ENCODE measurements around the gene C13orf46. TPM values are rescaled to one million over a fixed set of nuclear protein-coding genes. Genes with fewer than 3 reads are reported as not detected.

Gene C13orf46
- total and polyA plus RNA-seq, 2 of the 8 experiments (the other 6 are each of a cell fraction or from before 2014, with no cell fraction given), result 0.23 to 0.28 TPM

DNA sequence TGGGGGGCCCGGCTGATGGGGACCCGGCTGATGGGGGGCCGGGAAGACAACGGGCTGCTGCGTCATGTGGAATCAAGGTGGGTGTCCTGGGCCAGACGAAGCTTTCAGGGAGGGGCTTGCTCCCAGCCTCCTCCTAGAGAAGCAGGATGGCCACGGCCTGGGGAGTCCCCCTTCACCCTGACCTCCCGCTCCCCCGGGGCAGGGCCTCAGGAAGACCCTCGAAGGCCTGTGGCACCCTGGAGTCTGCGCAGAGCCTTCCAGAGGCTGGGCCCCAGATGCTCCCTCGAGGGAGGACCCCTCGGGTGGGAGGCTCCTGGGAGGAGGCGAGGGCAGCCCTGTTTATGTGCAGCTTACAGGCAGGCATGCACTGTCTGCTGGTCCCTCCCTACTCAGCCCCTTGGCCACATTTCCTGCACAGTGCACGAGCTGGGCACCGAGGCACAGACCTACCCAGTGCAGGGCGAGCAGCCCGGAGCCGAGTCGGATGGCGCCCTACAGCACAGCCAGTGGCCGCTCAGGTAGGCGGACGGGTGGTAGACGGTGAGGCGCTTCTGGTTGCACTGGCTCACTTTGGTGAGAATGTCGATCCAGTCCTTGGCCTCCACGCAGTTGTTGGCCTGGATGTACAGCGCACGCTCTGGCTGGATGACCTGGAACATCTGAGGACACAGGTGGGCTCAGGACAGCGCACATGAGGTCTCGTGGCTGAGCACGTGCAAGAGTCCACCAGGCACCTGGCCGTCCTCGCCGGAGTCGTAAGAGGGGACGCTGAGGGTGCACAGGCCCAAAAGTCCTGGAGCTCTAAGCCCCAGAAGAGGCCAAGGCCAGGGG, 22.4 kb upstream of the C13orf46 start (continued):
- TF ChIP-seq, protein P1, sequence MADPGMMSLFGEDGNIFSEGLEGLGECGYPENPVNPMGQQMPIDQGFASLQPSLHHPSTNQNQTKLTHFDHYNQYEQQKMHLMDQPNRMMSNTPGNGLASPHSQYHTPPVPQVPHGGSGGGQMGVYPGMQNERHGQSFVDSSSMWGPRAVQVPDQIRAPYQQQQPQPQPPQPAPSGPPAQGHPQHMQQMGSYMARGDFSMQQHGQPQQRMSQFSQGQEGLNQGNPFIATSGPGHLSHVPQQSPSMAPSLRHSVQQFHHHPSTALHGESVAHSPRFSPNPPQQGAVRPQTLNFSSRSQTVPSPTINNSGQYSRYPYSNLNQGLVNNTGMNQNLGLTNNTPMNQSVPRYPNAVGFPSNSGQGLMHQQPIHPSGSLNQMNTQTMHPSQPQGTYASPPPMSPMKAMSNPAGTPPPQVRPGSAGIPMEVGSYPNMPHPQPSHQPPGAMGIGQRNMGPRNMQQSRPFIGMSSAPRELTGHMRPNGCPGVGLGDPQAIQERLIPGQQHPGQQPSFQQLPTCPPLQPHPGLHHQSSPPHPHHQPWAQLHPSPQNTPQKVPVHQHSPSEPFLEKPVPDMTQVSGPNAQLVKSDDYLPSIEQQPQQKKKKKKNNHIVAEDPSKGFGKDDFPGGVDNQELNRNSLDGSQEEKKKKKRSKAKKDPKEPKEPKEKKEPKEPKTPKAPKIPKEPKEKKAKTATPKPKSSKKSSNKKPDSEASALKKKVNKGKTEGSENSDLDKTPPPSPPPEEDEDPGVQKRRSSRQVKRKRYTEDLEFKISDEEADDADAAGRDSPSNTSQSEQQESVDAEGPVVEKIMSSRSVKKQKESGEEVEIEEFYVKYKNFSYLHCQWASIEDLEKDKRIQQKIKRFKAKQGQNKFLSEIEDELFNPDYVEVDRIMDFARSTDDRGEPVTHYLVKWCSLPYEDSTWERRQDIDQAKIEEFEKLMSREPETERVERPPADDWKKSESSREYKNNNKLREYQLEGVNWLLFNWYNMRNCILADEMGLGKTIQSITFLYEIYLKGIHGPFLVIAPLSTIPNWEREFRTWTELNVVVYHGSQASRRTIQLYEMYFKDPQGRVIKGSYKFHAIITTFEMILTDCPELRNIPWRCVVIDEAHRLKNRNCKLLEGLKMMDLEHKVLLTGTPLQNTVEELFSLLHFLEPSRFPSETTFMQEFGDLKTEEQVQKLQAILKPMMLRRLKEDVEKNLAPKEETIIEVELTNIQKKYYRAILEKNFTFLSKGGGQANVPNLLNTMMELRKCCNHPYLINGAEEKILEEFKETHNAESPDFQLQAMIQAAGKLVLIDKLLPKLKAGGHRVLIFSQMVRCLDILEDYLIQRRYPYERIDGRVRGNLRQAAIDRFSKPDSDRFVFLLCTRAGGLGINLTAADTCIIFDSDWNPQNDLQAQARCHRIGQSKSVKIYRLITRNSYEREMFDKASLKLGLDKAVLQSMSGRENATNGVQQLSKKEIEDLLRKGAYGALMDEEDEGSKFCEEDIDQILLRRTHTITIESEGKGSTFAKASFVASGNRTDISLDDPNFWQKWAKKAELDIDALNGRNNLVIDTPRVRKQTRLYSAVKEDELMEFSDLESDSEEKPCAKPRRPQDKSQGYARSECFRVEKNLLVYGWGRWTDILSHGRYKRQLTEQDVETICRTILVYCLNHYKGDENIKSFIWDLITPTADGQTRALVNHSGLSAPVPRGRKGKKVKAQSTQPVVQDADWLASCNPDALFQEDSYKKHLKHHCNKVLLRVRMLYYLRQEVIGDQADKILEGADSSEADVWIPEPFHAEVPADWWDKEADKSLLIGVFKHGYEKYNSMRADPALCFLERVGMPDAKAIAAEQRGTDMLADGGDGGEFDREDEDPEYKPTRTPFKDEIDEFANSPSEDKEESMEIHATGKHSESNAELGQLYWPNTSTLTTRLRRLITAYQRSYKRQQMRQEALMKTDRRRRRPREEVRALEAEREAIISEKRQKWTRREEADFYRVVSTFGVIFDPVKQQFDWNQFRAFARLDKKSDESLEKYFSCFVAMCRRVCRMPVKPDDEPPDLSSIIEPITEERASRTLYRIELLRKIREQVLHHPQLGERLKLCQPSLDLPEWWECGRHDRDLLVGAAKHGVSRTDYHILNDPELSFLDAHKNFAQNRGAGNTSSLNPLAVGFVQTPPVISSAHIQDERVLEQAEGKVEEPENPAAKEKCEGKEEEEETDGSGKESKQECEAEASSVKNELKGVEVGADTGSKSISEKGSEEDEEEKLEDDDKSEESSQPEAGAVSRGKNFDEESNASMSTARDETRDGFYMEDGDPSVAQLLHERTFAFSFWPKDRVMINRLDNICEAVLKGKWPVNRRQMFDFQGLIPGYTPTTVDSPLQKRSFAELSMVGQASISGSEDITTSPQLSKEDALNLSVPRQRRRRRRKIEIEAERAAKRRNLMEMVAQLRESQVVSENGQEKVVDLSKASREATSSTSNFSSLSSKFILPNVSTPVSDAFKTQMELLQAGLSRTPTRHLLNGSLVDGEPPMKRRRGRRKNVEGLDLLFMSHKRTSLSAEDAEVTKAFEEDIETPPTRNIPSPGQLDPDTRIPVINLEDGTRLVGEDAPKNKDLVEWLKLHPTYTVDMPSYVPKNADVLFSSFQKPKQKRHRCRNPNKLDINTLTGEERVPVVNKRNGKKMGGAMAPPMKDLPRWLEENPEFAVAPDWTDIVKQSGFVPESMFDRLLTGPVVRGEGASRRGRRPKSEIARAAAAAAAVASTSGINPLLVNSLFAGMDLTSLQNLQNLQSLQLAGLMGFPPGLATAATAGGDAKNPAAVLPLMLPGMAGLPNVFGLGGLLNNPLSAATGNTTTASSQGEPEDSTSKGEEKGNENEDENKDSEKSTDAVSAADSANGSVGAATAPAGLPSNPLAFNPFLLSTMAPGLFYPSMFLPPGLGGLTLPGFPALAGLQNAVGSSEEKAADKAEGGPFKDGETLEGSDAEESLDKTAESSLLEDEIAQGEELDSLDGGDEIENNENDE (IDR thresholded peaks at IDR 0.05; ENCODE audit: insufficient replicate concordance, low read length), result no peak
- TF ChIP-seq TEAD4 (IDR thresholded peaks at IDR 0.05; ENCODE audit: low read depth, low read length) (no peak), TBP (IDR thresholded peaks at IDR 0.05; ENCODE audit: low read depth, low read length) (no peak), POLR2AphosphoS5 (IDR thresholded peaks at IDR 0.05; ENCODE audit: low read depth, low read length) (no peak), KDM5A (IDR thresholded peaks at IDR 0.05; ENCODE audit: low read length) (no peak), JUND (IDR thresholded peaks at IDR 0.05; ENCODE audit: low read length) (no peak), YY1 (IDR thresholded peaks at IDR 0.05; ENCODE audit: low read depth, low read length) (no peak)
- TF ChIP-seq, protein P2, sequence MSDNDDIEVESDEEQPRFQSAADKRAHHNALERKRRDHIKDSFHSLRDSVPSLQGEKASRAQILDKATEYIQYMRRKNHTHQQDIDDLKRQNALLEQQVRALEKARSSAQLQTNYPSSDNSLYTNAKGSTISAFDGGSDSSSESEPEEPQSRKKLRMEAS (IDR thresholded peaks at IDR 0.05), result no peak

Data from H1 (cell line).